ENCODE results near the gene SPATS2. TPM values are rescaled to one million over a fixed set of nuclear protein-coding genes. Genes with fewer than 3 reads are reported as not detected.
"Not testable (repeated sequence)": the region's sequence is repeated elsewhere in the genome, so short reads cannot be mapped to it uniquely, and the experiment has no call there.

SPATS2 gene
- polyA plus RNA-seq, 3 donors = 4.8 to 13.4 (median 5.0) TPM

DNA sequence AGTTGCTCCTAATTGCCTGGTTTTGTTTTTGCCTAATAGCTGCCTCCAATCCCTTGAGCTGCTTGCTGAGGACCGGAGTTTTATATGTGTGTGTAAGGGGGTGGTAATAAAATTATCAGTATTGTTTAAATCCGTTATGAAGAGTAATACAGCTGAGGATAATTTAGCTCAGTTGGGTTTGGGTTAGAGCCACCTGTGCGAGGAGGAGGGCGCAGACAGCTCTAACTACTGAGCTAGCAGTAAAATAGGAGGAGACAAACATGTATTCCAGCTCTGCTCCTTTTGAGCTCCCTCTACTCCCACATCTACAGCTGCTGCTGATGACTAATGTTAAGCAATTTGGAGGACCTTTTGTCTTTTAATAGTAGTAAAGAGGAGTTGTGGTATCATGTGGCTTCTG is 61.5 kb downstream of the SPATS2 start:
- 69 to 84% (median 70%) methylated on average over 4 of the region's 4 CpGs for WGBS, 3 donors
- no peak overlapping the region for H3K27ac ChIP-seq (ENCODE audit: low read depth, low read length)

DNA sequence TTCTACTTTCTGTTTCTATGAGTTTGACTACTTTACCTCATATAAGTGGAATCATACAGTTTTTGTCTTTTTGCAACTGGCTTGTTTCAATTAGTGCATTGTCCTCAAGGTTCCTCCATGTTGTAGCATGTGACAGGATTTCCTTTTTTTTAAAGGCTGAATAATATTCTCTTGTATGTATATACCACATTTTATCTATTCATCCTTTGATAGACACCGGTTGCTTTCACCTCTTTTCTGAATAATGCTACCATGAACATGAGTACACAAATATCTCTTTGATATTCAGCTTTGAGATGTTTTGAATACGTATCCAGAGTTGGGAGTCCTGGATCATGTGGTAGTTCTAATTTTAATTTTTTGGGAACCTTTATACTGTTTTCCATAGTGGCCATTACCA is 65.4 kb downstream of the SPATS2 start:
- 90 to 91% (median 91%) methylated on average over 2 of the region's 2 CpGs for WGBS, 3 donors

DNA sequence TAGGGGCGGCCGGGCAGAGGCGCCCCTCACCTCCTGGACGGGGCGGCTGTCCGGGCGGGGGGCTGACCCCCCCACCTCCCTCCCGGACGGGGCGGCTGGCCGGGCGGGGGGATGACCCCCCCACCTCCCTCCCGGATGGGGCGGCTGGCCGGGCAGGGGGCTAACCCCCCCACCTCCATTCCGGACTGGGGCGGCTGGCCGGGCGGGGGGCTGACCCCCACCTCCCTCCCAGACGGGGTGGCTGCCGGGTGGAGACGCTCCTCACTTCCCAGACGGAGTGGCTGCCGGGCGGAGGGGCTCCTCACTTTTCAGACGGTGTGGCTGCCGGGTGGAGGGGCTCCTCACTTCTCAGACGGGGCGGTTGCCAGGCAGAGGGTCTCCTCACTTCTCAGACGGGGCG is 69.5 kb downstream of the SPATS2 start:
- not testable (repeated sequence) for H3K27ac ChIP-seq (ENCODE audit: low read depth, low read length)
- 94 to 98% (median 97%) methylated on average over 9 to 27 of the region's 31 CpGs for WGBS, 3 donors

More for the DNA sequence above, 65.4 kb downstream of the SPATS2 start:
- no peak overlapping the region for H3K27ac ChIP-seq (ENCODE audit: low read depth, low read length)

DNA sequence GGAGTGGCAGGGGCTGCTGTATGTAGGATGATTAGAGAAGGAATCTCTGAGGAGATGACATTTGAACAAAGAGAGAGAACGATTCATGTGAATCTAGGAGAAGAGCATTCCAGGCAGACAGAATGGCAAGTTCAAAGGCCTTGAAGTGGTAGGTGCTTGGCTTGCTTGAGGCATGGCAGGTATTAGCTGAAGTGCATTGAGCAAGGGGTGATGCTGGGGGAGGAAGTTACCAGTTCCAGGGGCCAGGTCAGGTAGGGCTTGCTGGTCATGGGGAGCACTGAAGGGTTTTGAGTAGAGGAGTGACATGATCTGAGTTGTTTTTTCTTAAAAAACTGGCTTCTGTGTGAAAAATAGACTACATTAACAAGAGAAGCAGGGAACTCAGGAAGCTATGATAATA is 71.8 kb downstream of the SPATS2 start:
- no peak overlapping the region for H3K27ac ChIP-seq (ENCODE audit: low read depth, low read length)
- WGBS, 3 donors = 83 to 100% (median 91%) methylated on average over 1 of the region's 1 CpG

DNA sequence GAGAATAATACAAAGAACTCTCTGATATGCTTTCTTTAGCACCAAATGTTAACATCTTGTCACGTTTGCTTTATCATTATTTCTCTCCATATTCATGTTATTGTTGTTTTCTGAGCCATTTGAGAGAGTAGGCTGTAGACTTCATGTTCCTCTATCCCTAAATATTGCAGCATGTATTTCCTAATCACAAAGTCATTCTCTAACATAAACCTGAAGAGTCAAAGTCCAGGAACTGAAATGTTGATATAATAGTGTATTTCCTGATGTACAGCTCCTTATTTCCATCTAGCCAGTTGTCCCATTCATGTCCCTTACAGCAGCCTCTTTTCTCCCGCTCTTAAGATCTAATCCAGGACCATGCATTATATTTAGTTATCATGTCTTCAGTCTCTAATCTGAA is 72.8 kb downstream of the SPATS2 start:
- 59 to 89% (median 86%) methylated on average over 2 of the region's 2 CpGs for WGBS, 3 donors
- no peak overlapping the region for H3K27ac ChIP-seq (ENCODE audit: low read depth, low read length)

DNA sequence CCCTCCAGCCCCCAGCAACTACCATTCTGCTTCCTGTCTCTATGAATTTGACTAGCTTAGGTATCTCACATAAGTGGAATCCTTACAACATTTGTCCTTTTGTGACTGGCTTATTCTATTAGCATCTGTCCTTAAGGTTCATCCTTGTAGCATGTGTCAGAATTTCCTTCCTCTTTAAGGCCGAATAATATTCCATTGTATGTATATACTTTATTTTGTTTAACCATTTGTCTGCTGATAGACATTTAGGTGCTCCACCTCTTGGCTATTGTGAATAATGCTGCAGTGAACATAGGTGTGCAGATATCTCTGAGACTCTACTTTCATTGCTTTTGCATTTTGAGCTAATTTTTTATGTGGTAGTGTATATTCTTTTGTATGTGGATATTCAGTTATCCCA is 75.7 kb downstream of the SPATS2 start:
- WGBS, 3 donors = 48 to 74% (median 50%) methylated on average over 1 of the region's 1 CpG
- no peak overlapping the region for H3K27ac ChIP-seq (ENCODE audit: low read depth, low read length)

DNA sequence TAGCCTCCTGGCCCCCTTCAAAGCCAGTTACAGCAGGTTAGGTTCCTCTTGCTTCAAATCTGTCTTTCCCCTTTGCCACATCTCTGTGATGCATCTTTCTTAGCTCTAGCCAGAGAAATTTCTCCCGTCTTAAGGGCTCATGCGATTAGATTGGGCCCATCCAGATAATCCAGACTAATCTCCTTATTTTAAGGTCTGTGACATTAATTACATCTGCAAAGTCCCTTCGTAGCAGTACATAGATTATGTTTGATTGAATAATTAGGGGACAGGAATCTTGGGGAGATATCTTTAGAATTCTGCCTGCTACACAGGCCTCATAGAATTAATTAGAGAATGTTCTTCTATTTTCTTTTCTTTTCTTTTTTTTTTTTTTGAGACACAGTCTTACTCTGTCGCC is 79.3 kb downstream of the SPATS2 start:
- WGBS, 3 donors = 86 to 100% (median 95%) methylated on average over 4 of the region's 4 CpGs

DNA sequence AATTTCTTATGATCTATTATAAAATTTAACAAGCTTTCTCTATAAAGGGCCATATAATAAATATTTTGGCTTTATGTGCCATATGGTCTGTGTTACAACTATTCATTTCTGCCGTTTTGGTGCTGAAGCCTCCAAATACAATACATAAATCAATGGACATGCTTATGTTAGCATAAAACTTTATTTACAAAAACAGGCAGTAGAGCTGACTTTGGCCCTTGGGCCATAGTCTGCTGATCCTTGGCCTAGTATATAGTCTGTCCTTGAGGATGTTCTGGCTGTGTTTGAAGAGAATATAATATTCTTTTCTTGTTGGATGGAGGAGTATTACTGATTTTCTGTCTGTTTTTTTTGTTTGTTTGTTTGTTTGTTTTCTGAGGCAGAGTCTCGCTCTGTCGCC is 81.6 kb downstream of the SPATS2 start:
- no peak overlapping the region for H3K27ac ChIP-seq (ENCODE audit: low read depth, low read length)
- WGBS, 3 donors = 92 to 97% (median 94%) methylated on average over 3 of the region's 3 CpGs

More for the DNA sequence above, 79.3 kb downstream of the SPATS2 start:
- H3K27ac ChIP-seq (ENCODE audit: low read depth, low read length) = no peak overlapping the region

DNA sequence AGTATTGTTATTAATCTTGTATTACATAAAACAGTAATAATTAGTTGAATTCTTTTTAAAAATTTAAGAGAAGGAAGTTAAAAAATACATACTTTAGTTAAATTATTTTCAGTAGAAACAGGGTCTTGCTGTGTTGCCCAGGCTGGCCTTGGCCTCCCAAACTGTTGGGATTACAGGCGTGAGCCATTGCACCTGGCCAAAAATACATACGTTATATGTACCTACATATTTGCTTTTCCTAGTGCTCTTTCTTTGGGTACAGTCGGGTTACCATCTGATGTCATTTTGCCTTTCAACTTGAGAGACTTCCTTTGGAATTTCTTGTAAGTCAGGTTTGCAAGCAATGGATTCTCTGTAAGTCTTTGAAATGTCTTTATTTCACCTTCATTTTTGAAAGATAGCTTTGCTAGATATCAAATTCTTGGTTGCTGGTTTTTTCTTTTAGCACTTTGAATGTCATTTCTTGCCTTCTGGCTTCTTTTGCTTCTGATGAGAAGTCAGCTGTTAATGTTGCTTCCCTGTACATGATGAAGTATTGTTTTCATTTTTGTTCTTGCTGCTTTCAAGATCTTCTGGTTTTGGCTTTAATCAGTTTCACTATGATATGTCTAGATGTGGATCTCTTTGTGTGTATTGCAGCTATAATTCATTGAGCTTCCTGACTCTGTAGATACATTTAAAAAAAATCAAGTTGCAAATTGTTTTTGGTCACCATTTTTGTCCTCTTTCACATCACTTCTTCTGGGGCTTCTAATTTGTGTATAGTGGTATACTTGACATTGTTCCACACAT is 84.4 kb downstream of the SPATS2 start:
- H3K27ac ChIP-seq (ENCODE audit: low read depth, low read length) = no peak overlapping the region
- WGBS, 3 donors = 72 to 92% (median 73%) methylated on average over 3 of the region's 3 CpGs

DNA sequence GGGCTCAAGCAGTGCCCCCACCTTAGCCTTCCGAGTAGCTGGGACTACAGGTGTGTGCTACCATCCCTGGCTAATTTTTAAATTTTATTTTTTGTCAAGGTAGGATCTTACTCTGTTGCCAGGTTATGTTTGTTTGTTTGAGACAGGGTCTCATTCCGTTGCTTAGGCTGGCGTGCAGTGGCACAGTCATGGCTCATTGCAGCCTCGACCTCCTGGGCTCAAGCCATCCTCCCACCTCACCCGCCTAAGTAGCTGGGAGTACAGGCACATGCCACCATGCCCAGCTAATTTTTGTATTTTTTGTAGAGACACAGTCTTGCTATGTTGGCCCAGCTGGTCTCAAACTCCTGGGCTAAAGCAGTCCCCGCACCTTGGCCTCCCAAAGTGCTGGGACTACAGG is 88.2 kb downstream of the SPATS2 start:
- whole genome bisulfite sequencing, 3 donors = 96 to 97% (median 96%) methylated on average over 6 of the region's 6 CpGs

DNA sequence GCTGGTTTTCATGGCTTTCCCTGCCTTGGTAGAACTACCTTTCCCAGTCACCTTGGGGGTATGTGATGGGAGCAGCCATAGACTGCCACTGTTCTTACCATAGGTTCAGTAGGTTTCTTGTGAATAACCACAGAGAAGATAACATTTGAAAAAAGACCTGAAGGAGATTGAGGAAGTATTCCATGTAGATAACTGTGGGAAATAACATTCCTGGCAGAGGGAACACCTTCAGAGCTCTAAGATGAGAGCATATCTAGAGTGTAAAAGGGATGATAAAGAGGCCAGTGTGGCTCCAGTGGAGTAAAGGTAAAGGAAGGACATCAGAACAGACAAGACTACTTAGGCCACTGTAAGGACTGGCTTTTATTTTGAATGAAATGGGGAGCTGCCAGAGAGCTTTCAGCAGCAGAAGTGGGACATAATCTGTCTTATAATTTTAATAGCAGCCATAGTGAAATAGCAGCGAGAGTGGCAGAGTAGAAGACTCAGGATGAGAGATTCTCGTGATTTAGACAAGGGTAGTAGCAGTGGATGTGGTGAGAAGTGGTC is 88.9 kb downstream of the SPATS2 start:
- WGBS, 3 donors = 60 to 91% (median 91%) methylated on average over 2 of the region's 2 CpGs
- no peak overlapping the region for H3K27ac ChIP-seq (ENCODE audit: low read depth, low read length)

More for the DNA sequence above, 88.2 kb downstream of the SPATS2 start:
- H3K27ac ChIP-seq (ENCODE audit: low read depth, low read length) = no peak overlapping the region

DNA sequence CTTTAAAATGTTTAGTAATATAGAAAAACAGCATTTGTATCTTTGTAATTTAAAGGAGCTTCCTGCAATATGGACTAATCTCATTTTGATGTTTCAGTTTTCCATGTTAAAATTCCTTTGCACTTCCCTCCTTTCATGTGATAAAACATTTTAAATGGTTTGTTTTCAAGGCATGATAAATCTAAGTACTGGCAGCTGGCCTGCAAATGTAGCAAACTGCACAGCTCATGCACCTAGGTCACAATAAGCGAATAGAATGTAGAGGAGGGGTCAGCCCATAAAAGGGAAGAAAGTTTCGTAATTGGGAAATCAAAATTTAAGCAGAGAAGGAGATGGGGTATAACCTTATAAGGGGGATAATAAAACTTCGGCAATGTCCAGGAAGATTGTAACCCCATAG is 91.6 kb downstream of the SPATS2 start:
- 84 to 93% (median 86%) methylated on average over 3 of the region's 3 CpGs for WGBS, 3 donors
- H3K27ac ChIP-seq (ENCODE audit: low read depth, low read length) = no peak overlapping the region

DNA sequence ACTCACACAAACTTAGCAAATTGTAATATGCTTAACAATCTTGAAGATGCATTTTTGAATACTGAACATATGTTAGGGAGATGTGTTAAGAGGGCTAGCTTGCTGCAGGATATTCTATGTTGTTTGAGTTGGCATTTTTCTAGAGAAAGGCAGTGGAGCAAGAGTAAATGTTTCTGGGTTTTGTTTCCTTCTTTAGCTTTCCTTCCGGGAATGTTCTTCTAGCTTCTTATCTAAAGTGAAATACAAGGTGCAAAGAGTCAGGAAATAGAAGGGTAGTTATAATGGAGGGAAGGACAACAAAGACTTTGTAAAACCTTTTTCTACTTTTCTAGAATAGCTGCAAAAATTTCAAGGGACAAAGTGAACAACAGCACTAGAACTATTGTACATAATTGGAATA is 94.0 kb downstream of the SPATS2 start:
- 59 to 66% (median 65%) methylated on average over 1 of the region's 1 CpG for WGBS, 3 donors
- no peak overlapping the region for H3K27ac ChIP-seq (ENCODE audit: low read depth, low read length)

DNA sequence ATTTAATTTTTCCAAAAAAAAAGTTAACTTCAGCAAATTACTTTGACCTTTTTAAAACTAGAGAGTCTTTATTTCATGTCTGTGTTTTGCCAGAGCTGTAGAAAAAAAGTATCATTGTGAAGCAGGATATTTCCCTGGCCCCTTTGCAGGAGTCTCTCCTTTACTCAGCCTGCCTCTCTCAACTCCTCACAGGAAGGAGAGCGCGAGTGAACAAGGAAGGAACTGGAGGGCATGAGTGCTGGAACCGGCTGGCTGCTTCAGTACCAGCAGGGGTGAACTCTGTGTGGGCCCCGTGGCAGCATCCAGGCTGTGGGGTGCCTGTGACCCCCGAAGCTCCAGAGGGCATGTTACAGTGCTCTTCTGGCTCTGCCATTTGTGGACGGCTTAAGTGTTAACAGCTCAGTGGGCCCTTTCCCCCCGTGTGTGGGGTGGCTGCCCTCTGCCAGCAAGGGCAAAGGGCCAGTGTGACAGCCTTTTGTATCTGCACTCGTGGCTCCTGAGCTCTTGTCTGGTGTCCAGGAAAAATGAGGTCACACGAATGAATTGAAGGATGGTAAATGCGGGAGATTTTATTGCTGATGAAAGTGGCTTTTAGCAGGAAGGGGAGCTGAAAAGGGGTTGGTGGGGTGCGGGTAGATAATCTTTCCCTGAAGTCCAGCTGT is 95.0 kb downstream of the SPATS2 start:
- 61 to 67% (median 65%) methylated on average over 11 of the region's 11 CpGs for WGBS, 3 donors
- no peak overlapping the region for H3K27ac ChIP-seq (ENCODE audit: low read depth, low read length)

DNA sequence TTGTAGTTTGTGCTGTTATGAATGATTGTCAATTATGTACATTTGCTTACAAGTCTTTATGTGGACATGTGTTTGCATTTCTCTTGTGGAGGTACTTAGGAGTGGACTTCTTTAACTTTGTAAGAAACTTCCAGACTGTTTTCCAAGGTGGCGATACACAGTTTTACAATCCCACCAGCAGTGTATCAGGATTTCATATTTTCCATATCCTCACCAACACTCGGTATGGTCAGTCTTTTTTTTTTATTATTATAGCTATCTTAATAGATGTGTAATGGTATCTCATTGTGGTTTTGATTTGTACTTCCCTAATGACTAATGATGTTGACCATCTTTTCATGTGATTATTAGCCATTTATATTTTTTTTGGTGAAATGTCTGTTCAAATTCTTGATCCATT is 97.9 kb downstream of the SPATS2 start:
- no peak overlapping the region for H3K27ac ChIP-seq (ENCODE audit: low read depth, low read length)
- 97 to 100% (median 98%) methylated on average over 2 of the region's 2 CpGs for WGBS, 3 donors

DNA sequence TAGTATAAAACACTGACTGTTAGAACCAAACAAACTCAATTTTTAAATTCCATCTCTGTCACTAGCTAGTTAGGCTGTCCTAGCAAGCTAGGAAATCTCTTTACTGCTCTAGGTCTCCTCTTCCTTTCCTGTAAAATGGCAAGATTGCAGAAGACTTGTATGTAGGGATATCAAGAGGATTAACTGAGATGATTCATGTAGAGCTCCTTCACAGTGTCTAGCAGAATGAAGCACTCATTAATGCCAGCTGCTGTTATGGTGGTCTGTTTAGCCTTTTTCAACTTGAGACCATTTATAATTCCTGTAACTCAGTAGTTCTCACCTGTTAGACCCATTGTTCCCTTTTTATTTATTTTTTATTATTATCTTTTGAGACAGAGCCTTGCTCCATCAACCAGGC is 103.7 kb downstream of the SPATS2 start:
- H3K27ac ChIP-seq (ENCODE audit: low read depth, low read length) = no peak overlapping the region

DNA sequence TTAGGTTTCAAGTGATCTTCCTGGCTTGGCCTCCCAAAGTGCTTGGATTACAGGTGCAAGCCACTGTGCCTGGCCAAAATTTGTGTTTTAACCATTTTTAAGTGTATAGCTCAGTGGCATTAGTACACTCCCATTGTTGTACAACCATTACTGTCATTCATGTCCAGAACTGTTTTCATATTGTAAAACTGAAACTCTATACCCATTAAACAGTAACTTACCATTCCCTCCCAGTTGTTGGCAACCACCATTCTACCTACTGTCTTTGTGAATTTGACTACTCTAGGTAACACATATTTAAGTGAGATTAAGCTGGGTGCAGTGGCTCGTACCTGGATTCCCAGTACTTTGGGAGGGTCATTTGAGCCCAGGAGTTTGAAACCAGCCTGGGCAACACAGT is 104.3 kb downstream of the SPATS2 start:
- WGBS, 3 donors = 96 to 100% (median 100%) methylated on average over 1 of the region's 1 CpG
- H3K27ac ChIP-seq (ENCODE audit: low read depth, low read length) = no peak overlapping the region

DNA sequence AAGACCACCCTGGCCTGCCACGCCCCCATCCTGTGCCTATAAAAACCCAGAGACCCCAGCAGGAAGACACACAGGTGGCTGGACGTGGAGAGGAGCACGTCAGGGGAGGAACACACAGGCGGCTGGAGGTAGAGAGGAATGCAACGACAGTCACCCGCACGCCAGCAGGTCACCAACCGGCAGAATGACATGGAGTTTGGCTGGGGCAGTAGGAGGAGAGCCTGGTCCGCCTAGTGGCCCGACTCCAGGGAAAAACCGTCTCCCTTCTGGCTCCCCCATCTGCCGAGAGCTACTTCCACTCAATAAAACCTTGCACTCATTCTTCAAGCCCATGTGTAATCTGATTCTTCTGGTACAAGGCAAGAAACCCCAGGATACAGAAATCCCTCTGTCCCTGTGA is 108.8 kb downstream of the SPATS2 start:
- 94 to 96% (median 96%) methylated on average over 12 of the region's 12 CpGs for WGBS, 3 donors
- no peak overlapping the region for H3K27ac ChIP-seq (ENCODE audit: low read depth, low read length)

DNA sequence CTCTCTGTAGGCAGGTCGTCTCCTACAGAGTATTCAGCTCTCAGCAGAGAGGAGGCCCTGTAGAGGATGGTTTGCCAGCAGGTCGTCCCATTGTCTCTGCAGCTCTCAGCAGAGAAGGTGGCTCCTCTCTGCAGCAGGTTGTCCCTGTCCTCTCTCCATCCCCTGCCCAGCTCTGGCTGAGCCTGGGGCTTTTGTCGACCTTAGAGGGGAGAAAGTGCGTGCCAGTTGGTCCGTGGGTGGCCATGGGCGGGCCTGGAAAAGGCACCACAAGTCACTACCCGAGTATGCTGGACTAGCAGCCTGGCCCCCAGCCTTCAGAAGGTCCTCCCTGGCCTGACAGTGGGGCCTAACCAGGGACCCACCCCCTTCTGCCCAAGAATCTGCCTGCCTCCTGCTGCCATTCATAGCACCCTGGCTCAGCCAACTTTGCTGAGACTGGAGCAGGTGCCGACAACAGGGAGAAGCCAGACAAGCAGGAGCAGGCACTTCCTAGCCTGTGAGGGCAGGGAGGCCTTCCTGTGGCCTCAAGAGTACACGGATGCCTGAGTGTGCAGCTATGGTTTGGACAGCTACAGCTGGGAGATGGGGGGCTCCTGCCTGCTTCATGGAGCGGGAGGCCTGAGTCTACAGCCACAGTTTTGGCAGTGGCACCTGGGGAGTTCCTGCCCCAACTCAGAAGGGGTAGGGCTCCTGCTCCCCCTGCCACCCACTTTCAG is 111.8 kb downstream of the SPATS2 start:
- WGBS, 3 donors = 72 to 86% (median 85%) methylated on average over 10 of the region's 10 CpGs
- H3K27ac ChIP-seq (ENCODE audit: low read depth, low read length) = no peak overlapping the region
